SK-N-SH treated with all-trans-retinoic acid at 6 μM for 48 hours (cell line): ENCODE data around the gene SMAP1.

Source experiments
- ARNTL ChIP-seq: fragments of 450-650 bp; formaldehyde crosslinking; IDR thresholded peaks from 2 replicates; pipeline ENCODE4 v1.5.0; 2020; ENCODE audit warnings: low read depth, mild to moderate bottlenecking, moderate library complexity, borderline replicate concordance
- ISL1 ChIP-seq: fragments of 250-450 bp; sonication (Bioruptor Pico); IDR thresholded peaks from 2 replicates; pipeline ENCODE4 v2.1.2; 2022; ENCODE audit warnings: mild to moderate bottlenecking, moderate library complexity
- PPARA ChIP-seq: fragments of 250-450 bp; sonication (Bioruptor Pico); IDR thresholded peaks from 2 replicates; pipeline ENCODE4 v1.5.0; 2020; ENCODE audit warnings: mild to moderate bottlenecking, borderline replicate concordance
- RARB ChIP-seq: fragments of 250-450 bp; sonication (Bioruptor Pico); IDR thresholded peaks from 2 replicates; pipeline ENCODE4 v1.8.0; 2021; ENCODE audit warnings: mild to moderate bottlenecking, moderate library complexity
- ZFP30 ChIP-seq: fragments of 450-650 bp; formaldehyde crosslinking; IDR thresholded peaks from 2 replicates; pipeline ENCODE4 v1.5.0; 2022; ENCODE audit warnings: mild to moderate bottlenecking, moderate library complexity
- ZNF70 ChIP-seq: fragments of 450-650 bp; formaldehyde crosslinking; IDR thresholded peaks from 2 replicates; pipeline ENCODE4 v1.5.0; 2020; ENCODE audit warnings: mild to moderate bottlenecking, moderate library complexity
- TF ChIP-seq, protein P1 (sequence below): fragments of 250-450 bp; sonication (Bioruptor Pico); IDR thresholded peaks from 2 replicates; pipeline ENCODE4 v1.5.1; 2021; ENCODE audit warnings: mild to moderate bottlenecking, moderate library complexity
- TF ChIP-seq, protein P2 (sequence below): fragments of 250-450 bp; sonication (Bioruptor Pico); IDR thresholded peaks from 2 replicates; pipeline ENCODE4 v1.5.1; 2020; ENCODE audit warnings: low read depth, mild to moderate bottlenecking, moderate library complexity
- TF ChIP-seq, protein P3 (sequence below): fragments of 250-450 bp; sonication (Bioruptor Pico); IDR thresholded peaks from 2 replicates; pipeline ENCODE4 v1.8.0; 2020; ENCODE audit warnings: mild to moderate bottlenecking, moderate library complexity, borderline replicate concordance

DNA sequence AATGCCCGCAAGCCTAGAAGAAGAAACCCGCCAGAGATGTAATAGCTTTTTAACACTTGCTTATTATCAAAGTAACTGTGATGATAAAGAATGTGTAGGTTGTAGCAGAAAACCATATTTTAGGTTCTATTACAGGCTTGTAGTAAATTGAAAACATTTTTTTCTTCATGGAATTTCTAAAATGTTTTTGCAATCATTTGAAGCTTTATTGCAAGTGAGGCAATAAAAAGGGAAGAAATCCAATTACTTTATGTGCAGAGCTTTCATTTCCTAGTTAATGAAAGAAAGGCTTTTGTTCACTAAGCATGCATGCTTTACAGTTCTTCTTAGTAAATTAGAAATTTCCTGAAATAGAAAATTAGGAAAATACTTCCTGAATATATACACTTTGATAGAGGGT, 154.1 kb downstream of the SMAP1 start:
- TF ChIP-seq, protein P1, sequence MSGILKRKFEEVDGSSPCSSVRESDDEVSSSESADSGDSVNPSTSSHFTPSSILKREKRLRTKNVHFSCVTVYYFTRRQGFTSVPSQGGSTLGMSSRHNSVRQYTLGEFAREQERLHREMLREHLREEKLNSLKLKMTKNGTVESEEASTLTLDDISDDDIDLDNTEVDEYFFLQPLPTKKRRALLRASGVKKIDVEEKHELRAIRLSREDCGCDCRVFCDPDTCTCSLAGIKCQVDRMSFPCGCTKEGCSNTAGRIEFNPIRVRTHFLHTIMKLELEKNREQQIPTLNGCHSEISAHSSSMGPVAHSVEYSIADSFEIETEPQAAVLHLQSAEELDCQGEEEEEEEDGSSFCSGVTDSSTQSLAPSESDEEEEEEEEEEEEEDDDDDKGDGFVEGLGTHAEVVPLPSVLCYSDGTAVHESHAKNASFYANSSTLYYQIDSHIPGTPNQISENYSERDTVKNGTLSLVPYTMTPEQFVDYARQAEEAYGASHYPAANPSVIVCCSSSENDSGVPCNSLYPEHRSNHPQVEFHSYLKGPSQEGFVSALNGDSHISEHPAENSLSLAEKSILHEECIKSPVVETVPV (CRISPR knock-in tag): no peak
- TF ChIP-seq RARB (no peak), ZFP30 (CRISPR knock-in tag) (no peak), ZNF70 (no peak), ARNTL (CRISPR knock-in tag) (no peak), ISL1 (CRISPR knock-in tag) (no peak), PPARA (CRISPR knock-in tag) (no peak)
- TF ChIP-seq, protein P2, sequence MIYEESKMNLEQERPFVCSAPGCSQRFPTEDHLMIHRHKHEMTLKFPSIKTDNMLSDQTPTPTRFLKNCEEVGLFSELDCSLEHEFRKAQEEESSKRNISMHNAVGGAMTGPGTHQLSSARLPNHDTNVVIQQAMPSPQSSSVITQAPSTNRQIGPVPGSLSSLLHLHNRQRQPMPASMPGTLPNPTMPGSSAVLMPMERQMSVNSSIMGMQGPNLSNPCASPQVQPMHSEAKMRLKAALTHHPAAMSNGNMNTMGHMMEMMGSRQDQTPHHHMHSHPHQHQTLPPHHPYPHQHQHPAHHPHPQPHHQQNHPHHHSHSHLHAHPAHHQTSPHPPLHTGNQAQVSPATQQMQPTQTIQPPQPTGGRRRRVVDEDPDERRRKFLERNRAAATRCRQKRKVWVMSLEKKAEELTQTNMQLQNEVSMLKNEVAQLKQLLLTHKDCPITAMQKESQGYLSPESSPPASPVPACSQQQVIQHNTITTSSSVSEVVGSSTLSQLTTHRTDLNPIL (CRISPR knock-in tag): no peak
- TF ChIP-seq, protein P3, sequence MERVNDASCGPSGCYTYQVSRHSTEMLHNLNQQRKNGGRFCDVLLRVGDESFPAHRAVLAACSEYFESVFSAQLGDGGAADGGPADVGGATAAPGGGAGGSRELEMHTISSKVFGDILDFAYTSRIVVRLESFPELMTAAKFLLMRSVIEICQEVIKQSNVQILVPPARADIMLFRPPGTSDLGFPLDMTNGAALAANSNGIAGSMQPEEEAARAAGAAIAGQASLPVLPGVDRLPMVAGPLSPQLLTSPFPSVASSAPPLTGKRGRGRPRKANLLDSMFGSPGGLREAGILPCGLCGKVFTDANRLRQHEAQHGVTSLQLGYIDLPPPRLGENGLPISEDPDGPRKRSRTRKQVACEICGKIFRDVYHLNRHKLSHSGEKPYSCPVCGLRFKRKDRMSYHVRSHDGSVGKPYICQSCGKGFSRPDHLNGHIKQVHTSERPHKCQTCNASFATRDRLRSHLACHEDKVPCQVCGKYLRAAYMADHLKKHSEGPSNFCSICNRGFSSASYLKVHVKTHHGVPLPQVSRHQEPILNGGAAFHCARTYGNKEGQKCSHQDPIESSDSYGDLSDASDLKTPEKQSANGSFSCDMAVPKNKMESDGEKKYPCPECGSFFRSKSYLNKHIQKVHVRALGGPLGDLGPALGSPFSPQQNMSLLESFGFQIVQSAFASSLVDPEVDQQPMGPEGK (CRISPR knock-in tag): no peak
